BE2C (cell line): ENCODE results near the gene P2RY8.

Experiments used
- DNase-seq: peaks from one replicate; pipeline ENCODE4 v3.0.0-alpha.2; 2020
- H3K27me3 ChIP-seq: fragments of 250-450 bp; sonication (Bioruptor Pico); 2 replicates; pipeline ENCODE4 v1.5.1; 2020; ENCODE audit warnings: mild to moderate bottlenecking
- H3K36me3 ChIP-seq: fragments of 250-450 bp; sonication (Bioruptor Pico); 2 replicates; pipeline ENCODE4 v1.5.1; 2020; ENCODE audit warnings: mild to moderate bottlenecking
- H3K4me1 ChIP-seq: fragments of 250-450 bp; sonication (Bioruptor Pico); 2 replicates; pipeline ENCODE4 v1.5.1; 2020
- H3K4me3 ChIP-seq: 2 replicates; pipeline ENCODE4 v1.5.1; 2011; ENCODE audit warnings: low read depth, low read length
- H3K9me3 ChIP-seq: fragments of 250-450 bp; sonication (Bioruptor Pico); 2 replicates; pipeline ENCODE4 v1.5.1; 2020
- CTCF ChIP-seq: IDR thresholded peaks from 2 replicates; pipeline ENCODE4 v1.5.1; 2012; ENCODE audit warnings: mild to moderate bottlenecking, low read depth, low read length

Gene P2RY8

DNA sequence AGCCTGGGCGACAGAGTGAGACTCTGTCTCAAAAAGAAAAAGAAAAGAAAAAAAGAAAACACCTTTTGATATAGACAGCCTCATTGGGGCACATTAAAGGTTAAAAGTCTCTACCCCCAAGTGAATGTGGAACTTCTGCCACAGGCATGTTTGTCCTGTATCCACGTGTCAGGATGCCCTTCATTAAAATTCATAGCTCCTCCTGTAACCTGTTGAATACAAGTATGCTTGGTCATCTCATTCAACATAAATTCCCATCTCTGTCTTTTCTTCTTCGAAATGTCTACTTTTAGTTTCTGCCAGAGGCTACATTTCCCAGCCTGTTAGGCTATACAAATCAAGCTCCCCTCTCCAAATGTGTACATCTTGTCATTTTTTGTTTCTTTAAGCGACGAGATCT, 25.8 kb downstream of the P2RY8 start:
- H3K36me3 ChIP-seq = no peaks in the 10 kb centered on the region
- no peaks in the 10 kb centered on the region for H3K9me3 ChIP-seq
- no peaks in the 10 kb centered on the region for H3K4me1 ChIP-seq
- TF ChIP-seq CTCF = no peak
- DNase-seq = no peak
- no peak overlapping the region for H3K4me3 ChIP-seq
- H3K27me3 ChIP-seq = no peaks in the 10 kb centered on the region

DNA sequence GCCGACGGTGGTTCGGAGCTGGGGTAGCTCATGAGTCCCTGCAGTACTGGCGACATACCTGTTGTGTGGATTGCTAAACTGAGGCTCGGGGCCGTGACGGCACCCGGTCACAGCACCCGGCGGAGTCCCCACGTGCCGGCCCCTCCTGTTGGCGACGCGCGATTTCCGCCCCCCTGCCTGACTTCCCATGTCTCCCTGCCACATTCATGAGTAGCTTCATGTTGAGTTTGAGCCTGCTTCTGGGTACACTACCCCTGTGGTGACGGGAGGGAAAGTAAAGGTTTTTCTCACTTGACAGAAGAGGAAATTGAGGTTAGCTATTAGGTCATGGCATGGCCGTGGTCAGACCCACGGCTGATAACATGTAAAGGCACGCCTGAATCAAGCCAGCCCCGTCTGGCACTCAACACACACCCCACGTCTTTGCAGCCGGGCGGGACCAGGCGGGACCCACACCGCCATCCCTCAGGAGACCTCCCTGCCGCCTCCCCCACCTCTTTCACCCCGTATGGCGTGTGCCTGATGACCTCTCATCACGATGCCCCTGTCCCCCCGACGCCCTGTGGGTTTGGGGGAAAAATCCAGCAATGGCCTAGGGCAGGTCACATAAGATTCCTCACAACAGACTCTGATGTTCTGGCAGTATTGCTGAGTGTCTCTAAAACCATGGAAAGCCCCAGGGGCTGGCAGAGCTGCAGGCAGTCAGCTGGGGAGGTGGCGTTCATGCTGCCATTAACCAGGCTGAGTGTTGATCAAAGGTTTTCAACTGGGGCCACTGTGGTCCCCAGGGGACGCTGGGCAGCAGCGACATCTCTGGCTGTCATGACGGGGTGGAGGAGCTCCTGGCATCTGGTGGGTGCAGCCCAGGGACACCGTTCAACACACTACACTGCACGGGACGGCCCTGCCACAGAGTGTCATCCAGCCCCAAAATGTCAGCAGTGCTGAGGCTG, 29.2 kb downstream of the P2RY8 start:
- Histone ChIP-seq H3K36me3 (no peaks in the 10 kb centered on the region), H3K4me1 (no peaks in the 10 kb centered on the region), H3K27me3 (no peaks in the 10 kb centered on the region), H3K9me3 (no peaks in the 10 kb centered on the region), H3K4me3 (no peak overlapping the region)
- TF ChIP-seq CTCF = no peak
- no peak for DNase-seq

- Histone ChIP-seq H3K4me1 (no peaks in the 10 kb centered on the region), H3K27me3 (no peaks in the 10 kb centered on the region), H3K36me3 (no peaks in the 10 kb centered on the region), H3K9me3 (no peaks in the 10 kb centered on the region), H3K4me3 (no peak overlapping the region)
- no peak for TF ChIP-seq CTCF
- no peak for DNase-seq
These were observed 30.1 kb downstream of the P2RY8 start for GRCh38 chrX:1506916-1507315.

DNA sequence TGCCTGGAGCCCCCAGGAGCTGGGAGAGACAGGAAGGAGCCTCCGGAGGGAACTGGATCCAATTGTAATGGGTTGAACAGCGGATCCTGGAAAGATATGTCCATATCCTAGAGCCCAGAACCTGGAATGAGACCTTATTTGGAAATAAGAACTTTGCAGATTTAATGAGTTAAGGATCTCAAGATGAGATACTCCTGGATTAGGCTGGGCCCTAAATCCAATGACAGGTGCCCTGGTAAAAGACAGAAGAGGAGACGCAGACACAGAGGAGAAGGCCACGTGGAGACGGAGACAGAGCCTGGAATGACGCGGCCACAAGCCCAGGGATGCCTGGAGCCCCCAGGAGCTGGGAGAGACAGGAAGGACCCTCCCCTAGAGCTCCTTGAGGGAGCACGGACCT, 34.1 kb downstream of the P2RY8 start:
- DNase-seq = no peak
- no peaks in the 10 kb centered on the region for H3K4me1 ChIP-seq
- no peak overlapping the region for H3K4me3 ChIP-seq
- no peak for TF ChIP-seq CTCF
- H3K9me3 ChIP-seq = no peaks in the 10 kb centered on the region
- H3K27me3 ChIP-seq = no peaks in the 10 kb centered on the region
- H3K36me3 ChIP-seq = no peaks in the 10 kb centered on the region

- no peaks in the 10 kb centered on the region for H3K4me1 ChIP-seq
- no peak for DNase-seq
- no peaks in the 10 kb centered on the region for H3K9me3 ChIP-seq
- H3K4me3 ChIP-seq = no peak overlapping the region
- H3K27me3 ChIP-seq = no peaks in the 10 kb centered on the region
- TF ChIP-seq CTCF = no peak
- H3K36me3 ChIP-seq = no peaks in the 10 kb centered on the region
These were observed 34.7 kb downstream of the P2RY8 start for GRCh38 chrX:1502241-1502640.

DNA sequence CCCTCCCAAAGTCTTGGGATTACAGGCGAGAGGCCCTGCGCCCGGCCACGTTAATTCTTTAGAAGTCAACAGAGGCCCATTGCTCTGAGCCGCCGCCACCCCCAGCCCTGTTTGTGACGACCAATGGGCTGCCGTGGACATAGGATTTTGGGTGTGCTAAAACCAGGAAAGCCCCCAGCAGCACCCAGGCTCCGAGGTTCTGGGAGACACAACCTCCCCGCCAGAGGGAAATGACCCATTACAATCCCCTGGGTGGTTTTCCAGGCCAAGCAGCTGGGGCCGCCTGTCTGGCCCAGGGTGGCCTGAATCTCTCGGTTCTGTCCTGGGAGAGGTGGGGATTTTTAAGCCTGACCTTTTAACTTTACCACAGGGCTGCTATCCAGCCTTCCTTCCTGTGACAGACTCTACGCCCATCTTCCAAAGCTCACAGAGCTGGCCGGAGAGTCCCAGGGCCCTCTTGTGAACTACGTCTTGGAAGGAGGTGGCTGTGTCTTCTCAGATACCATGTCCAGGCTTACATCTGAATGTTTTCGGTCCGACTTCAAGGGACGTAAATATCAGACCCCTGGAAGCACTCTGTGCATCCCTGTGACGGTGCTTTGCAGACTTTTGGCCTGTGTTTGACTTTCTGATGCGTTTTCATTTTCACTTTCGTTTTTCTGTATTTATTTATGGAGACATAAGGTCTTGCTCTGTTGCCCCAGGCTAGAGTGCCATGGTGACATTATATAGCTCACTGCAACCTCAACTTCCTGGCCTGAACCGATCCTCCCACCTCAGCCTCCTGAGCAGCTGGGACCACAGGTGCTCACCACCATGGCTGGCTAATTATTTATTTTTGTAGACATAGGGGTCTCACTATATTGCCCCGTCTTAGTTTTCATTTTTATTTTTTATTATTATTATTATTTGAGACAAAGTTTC, 36.0 kb downstream of the P2RY8 start:
- no peaks in the 10 kb centered on the region for H3K9me3 ChIP-seq
- DNase-seq = no peak
- H3K4me1 ChIP-seq = no peaks in the 10 kb centered on the region
- no peak overlapping the region for H3K4me3 ChIP-seq
- no peaks in the 10 kb centered on the region for H3K36me3 ChIP-seq
- no peaks in the 10 kb centered on the region for H3K27me3 ChIP-seq
- TF ChIP-seq CTCF = no peak
